GM19238 (cell line): ENCODE measurements around the gene TWF2.

Experiments used
- DNase-seq: peaks from one replicate; pipeline ENCODE4 v3.0.0; 2011; ENCODE audit warnings: low spot score; ENCODE audit not compliant: insufficient read length

TWF2 gene

GRCh38 chr3:52183786-52184445 lies 55.0 kb downstream of the TWF2 start:
- DNase-seq: no peak

- DNase-seq: no peak
Measured at GRCh38 chr3:52182691-52183090, 56.3 kb downstream of the TWF2 start.

- DNase-seq: no peak
Measured at GRCh38 chr3:52182196-52182595, 56.8 kb downstream of the TWF2 start.

GRCh38 chr3:52181543-52181942 lies 57.4 kb downstream of the TWF2 start:
- DNase-seq: no peak
